ENCODE measurements around the gene DDA1. TPM values are rescaled to one million over a fixed set of nuclear protein-coding genes. Genes with fewer than 3 reads are reported as not detected.

DDA1 gene
- total and polyA plus RNA-seq, 10 of the 15 experiments (the other 5 are each of a cell fraction or from before 2014, with no cell fraction given), result 0.76 to 71.0 (median 39.4) TPM

DNA sequence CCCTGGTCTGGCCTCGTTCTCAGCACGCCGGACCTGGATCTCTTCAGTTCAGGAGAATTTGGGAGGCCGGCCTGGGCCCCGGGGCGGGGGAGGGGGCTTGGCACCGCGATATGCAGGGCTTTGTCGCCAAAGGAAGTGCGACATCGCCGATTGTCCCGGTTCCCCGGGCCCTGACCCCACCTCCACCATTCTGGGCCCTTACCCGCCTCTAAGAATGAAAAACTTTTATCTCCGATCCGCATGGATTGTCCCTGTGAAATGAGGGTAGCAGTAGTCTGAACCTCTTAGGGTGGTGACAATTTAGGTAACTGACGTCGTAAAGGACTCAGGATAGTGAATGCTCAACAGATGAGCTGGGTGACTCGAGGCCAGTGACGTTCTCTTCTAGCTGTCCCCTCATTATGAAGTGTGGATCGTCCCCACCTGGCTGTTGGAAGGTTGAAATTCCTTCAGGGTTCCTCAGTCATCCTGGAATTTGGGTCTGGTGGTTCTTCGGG lies 650 bp downstream of the DDA1 start:
- TF ChIP-seq, protein P1, sequence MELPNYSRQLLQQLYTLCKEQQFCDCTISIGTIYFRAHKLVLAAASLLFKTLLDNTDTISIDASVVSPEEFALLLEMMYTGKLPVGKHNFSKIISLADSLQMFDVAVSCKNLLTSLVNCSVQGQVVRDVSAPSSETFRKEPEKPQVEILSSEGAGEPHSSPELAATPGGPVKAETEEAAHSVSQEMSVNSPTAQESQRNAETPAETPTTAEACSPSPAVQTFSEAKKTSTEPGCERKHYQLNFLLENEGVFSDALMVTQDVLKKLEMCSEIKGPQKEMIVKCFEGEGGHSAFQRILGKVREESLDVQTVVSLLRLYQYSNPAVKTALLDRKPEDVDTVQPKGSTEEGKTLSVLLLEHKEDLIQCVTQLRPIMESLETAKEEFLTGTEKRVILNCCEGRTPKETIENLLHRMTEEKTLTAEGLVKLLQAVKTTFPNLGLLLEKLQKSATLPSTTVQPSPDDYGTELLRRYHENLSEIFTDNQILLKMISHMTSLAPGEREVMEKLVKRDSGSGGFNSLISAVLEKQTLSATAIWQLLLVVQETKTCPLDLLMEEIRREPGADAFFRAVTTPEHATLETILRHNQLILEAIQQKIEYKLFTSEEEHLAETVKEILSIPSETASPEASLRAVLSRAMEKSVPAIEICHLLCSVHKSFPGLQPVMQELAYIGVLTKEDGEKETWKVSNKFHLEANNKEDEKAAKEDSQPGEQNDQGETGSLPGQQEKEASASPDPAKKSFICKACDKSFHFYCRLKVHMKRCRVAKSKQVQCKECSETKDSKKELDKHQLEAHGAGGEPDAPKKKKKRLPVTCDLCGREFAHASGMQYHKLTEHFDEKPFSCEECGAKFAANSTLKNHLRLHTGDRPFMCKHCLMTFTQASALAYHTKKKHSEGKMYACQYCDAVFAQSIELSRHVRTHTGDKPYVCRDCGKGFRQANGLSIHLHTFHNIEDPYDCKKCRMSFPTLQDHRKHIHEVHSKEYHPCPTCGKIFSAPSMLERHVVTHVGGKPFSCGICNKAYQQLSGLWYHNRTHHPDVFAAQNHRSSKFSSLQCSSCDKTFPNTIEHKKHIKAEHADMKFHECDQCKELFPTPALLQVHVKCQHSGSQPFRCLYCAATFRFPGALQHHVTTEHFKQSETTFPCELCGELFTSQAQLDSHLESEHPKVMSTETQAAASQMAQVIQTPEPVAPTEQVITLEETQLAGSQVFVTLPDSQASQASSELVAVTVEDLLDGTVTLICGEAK (IDR thresholded peaks at IDR 0.05; ENCODE audit: borderline replicate concordance), result 0 out of 2 replicates have a peak, but pooled peaks have one; percentile 18
- 0 out of 2 replicates have a peak, but pooled peaks have one; percentile 57 for TF ChIP-seq NR2F1 (conservative IDR thresholded peaks at IDR 0.05)
- TF ChIP-seq EZH2 (IDR thresholded peaks at IDR 0.05; ENCODE audit: borderline replicate concordance, control insufficient read depth, low read depth, low read length), result no peak
- peak; percentile 59; the same call in 1 of the 2 replicates for TF ChIP-seq ZBED1 (IDR thresholded peaks at IDR 0.05; ENCODE audit: borderline replicate concordance)
- TF ChIP-seq YBX1 (IDR thresholded peaks at IDR 0.05), result no peak
- TF ChIP-seq CREM (IDR thresholded peaks at IDR 0.05; ENCODE audit: low read depth), result peak; percentile 46; the same call in 1 of the 2 replicates
- TF ChIP-seq CREB1 (IDR thresholded peaks at IDR 0.05; ENCODE audit: low read depth), result peak; percentile 67; the same call in 1 of the 2 replicates
- TF ChIP-seq GABPA (IDR thresholded peaks at IDR 0.05; ENCODE audit: low read depth), result peak; percentile 80; the same call in 1 of the 2 replicates
- TF ChIP-seq, protein P2, sequence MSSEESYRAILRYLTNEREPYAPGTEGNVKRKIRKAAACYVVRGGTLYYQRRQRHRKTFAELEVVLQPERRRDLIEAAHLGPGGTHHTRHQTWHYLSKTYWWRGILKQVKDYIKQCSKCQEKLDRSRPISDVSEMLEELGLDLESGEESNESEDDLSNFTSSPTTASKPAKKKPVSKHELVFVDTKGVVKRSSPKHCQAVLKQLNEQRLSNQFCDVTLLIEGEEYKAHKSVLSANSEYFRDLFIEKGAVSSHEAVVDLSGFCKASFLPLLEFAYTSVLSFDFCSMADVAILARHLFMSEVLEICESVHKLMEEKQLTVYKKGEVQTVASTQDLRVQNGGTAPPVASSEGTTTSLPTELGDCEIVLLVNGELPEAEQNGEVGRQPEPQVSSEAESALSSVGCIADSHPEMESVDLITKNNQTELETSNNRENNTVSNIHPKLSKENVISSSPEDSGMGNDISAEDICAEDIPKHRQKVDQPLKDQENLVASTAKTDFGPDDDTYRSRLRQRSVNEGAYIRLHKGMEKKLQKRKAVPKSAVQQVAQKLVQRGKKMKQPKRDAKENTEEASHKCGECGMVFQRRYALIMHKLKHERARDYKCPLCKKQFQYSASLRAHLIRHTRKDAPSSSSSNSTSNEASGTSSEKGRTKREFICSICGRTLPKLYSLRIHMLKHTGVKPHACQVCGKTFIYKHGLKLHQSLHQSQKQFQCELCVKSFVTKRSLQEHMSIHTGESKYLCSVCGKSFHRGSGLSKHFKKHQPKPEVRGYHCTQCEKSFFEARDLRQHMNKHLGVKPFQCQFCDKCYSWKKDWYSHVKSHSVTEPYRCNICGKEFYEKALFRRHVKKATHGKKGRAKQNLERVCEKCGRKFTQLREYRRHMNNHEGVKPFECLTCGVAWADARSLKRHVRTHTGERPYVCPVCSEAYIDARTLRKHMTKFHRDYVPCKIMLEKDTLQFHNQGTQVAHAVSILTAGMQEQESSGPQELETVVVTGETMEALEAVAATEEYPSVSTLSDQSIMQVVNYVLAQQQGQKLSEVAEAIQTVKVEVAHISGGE (CRISPR knock-in tag; IDR thresholded peaks at IDR 0.05), result peak; percentile 77
- TF ChIP-seq SMARCA5 (IDR thresholded peaks at IDR 0.05), result 0 out of 2 replicates have a peak, but pooled peaks have one; percentile 0
- no peaks in the 10 kb centered on the region for H3K27me3 ChIP-seq (replicated peaks in 1 of 2; ENCODE audit: control insufficient read depth in 2 of 2, insufficient read depth in 2 of 2, low read length in 1 of 2)
- peak overlapping the region; percentile 96 for H3K4me3 ChIP-seq
- ChIA-PET RAD21 (ENCODE audit: unreplicated experiment) (interaction anchor here (1.0 kb wide), 1 partner anchor 13 kb away, joined by 3 read pairs; no protein-coding TSS in a partner anchor), CTCF (interaction anchor here (1.2 kb wide), 1 partner anchor 25 kb away, joined by 5 read pairs; no protein-coding TSS in a partner anchor), SMC1A (ENCODE audit: uncharacterized antibody, unreplicated experiment) (no interaction called here), POLR2A (interaction anchor here (1.2 to 2.9 kb wide), 4 partner anchors 17 to 95 kb away, joined by 3 to 24 read pairs (median 6); partner anchors contain the start of genes ANO8 and BST2)
- H3K79me2 ChIP-seq (ENCODE audit: control insufficient read depth, insufficient read depth, low read length), result peaks cover 37% of the 10 kb centered on the region
- H3K4me2 ChIP-seq (ENCODE audit: control insufficient read depth, insufficient read depth), result peak overlapping the region; percentile 98
- intact Hi-C loops (cut with micrococcal nuclease; ENCODE audit: unreplicated experiment) (loop anchor here (1.0 to 10.0 kb wide), 2 partner anchors 24 to 415 kb away; partner anchors contain the start of gene ANO8), in situ Hi-C loops (cut with MboI) (no loop called here)
- H4K20me1 ChIP-seq (ENCODE audit: control insufficient read depth, insufficient read depth), result peaks cover 3% of the 10 kb centered on the region; the same call in 1 of the 2 replicates
- no TSS peak for BruUV-seq (replicated peaks)
- no peaks in the 10 kb centered on the region for H3K9me3 ChIP-seq (replicated peaks; ENCODE audit: control insufficient read depth, insufficient read depth, low read length)
- peak overlapping the region; percentile 88 for H3K27ac ChIP-seq (ENCODE audit: control insufficient read depth, insufficient read depth)
- peaks cover 5 to 13% of the 10 kb centered on the region in 2 experiments; a peak in 3 of 4 replicates for H3K36me3 ChIP-seq (ENCODE audit: control insufficient read depth in 2 of 2, insufficient read depth in 2 of 2, low read length in 1 of 2)
- ATAC-seq (no peak), DNase-seq (ENCODE audit: low read depth, low spot score) (no peak), FAIRE-seq (no peak)
- H3K4me1 ChIP-seq (ENCODE audit: control insufficient read depth, insufficient read depth, low read length), result peaks cover 19% of the 10 kb centered on the region
- WGBS (ENCODE audit: insufficient coverage, insufficient replicate concordance, low lambda C conversion rate, missing lambda C conversion rate), result 11% methylated on average over 14 of the region's 23 CpGs
- H2AFZ ChIP-seq (ENCODE audit: control insufficient read depth, low read depth, low read length), result peak overlapping the region; percentile 46; the same call in 1 of the 2 replicates
- H3K9ac ChIP-seq (ENCODE audit: control insufficient read depth, insufficient read depth, low read length), result peak overlapping the region; percentile 80

Data from GM12878 (cell line).